GM19324 (cell line): ENCODE results near the gene NEK3.
"Not testable (repeated sequence)": the region's sequence is repeated elsewhere in the genome, so short reads cannot be mapped to it uniquely, and the experiment has no call there.

ENCODE experiments used
- ATAC-seq: cut with Tn5 transposase; IDR thresholded peaks from one replicate; pipeline ENCODE4 v1.9.1; 2021; ENCODE audit warnings: mild to moderate bottlenecking, moderate library complexity; ENCODE audit not compliant: unreplicated experiment, low FRiP score

Gene NEK3

GRCh38 chr13:52171686-52172085, 12.3 kb upstream of the NEK3 start:
- not testable (repeated sequence) for ATAC-seq

GRCh38 chr13:52170828-52171391, 11.5 kb upstream of the NEK3 start:
- not testable (repeated sequence) for ATAC-seq

- ATAC-seq = no peak
Observed at GRCh38 chr13:52169839-52170238, 10.4 kb upstream of the NEK3 start.

- no peak for ATAC-seq
Observed at GRCh38 chr13:52165411-52165810, 6.0 kb upstream of the NEK3 start.

GRCh38 chr13:52164989-52165388, 5.6 kb upstream of the NEK3 start:
- ATAC-seq = no peak

- ATAC-seq = not testable (repeated sequence)
Observed at GRCh38 chr13:52163878-52164277, 4.5 kb upstream of the NEK3 start.

DNA sequence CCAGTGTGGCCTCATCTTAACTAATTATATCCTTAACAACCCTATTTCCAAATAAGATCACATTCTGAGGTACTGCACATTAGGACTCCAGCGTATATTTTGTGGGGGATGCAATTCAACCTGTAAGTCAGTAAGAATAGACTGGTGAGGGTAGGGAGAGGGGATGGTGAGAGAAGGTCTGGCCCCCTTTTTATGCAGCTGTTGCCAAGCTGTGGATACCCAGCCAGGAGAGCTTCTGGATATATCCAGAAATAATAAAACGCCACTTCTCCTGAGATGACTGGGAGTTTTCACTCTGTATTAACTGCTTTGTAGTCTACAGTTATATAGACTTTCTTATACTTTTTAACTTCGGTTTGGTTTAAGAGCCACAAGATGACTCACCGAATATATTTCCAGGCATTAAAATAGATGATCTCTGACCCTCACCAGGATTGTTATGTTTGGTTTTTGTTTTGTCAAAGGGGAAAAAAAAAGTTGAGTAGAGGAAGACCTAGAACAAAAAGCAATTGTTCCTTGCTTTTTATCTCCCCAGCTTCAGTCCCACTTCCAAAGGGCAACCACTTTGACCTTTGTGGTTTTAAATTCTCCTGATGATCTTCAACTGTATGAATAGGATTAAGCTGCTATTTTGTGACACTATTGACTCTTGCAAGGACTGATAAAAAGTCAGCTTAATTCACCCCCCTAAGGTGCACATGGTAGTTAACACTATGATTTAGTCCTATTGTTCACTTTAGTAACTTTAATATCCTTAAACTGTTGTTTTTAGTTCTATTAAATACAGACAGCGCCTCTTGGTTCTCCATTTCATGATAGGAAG, 3.1 kb upstream of the NEK3 start:
- ATAC-seq = no peak

DNA sequence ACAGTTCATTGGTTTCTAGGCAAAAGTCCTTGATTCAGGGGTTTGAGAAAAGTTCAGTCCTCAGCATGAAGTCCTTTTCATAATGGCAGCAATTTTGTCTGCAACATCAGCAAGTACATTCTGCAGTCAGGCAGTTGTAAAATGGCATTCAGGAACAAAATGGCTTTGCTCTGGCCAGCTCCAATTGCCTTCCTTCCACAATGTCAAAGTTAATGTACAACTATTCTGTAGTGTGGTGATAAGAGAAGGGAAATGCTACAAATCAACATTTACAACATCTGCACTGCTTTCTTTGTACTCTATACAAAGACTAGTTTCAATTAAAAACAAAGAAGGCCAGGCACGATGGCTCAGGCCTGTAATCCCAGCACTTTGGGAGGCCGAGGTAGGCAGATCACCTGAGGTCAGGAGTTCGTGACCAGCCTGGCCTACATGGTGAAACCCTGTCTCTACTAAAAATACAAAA, 1.8 kb upstream of the NEK3 start:
- no peak for ATAC-seq

DNA sequence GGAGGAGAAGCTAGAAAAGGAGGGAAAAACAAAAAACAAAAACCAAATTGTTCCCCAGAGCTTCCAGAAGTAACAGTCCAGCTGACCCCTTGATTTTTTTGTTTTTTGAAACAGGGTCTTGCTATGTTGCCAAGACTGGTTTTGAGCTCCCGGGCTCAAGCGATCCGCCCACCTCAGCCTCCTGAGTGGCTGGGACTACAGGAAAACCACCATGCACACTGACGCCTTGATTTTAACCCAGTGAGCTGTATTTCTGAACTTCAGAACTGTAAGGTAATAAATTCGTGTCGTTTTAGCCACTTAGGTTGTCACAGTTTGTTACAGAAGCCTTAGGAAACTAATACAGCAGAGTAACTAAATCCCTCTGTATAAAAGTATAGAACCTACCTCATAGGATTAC, 1.1 kb upstream of the NEK3 start:
- ATAC-seq = no peak

DNA sequence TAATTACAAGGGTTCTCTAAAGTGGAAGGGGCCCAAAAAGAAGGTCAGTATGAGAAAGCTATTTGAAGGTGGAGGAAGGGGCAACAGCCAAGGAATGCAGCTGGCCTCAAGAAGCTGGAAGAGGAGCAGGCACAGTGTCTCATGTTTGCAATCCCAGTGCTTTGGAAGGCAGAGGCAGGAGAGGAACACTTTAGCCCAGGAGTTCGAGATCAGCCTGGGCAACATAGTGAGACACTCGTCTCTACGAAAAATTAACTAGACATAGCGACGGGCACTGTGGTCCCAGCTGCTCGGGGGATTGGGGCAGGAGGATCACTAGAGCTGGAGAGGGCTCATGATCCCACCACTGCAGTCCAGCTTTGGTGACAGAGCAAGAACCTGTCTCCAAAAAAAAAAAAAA, 656 bp upstream of the NEK3 start:
- ATAC-seq = no peak

GRCh38 chr13:52158629-52159158, 703 bp downstream of the NEK3 start:
- peak; percentile 21 for ATAC-seq

GRCh38 chr13:52156724-52157261, 2.6 kb downstream of the NEK3 start:
- no peak for ATAC-seq

GRCh38 chr13:52155177-52155576, 4.2 kb downstream of the NEK3 start:
- ATAC-seq = no peak

GRCh38 chr13:52147225-52147624, 12.2 kb downstream of the NEK3 start:
- no peak for ATAC-seq

DNA sequence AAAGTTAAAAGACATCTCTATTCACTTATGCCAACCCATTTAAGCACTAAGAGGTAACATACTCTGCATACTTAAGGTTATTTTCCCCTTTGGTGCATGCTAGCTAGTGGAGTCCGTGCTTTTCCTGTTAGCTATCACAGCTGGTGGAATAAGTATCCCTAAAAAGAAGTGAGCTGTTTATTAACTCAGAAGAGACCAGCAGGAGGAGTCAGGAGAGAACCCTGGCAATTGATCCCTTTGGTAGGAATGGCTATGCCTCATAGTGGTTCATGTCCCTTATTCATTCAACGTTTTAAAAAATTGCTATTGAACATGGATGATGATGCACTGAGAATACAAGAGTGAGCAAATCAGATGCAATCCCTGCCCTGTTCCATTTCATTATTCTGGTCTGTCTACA, 18.1 kb downstream of the NEK3 start:
- ATAC-seq = no peak

DNA sequence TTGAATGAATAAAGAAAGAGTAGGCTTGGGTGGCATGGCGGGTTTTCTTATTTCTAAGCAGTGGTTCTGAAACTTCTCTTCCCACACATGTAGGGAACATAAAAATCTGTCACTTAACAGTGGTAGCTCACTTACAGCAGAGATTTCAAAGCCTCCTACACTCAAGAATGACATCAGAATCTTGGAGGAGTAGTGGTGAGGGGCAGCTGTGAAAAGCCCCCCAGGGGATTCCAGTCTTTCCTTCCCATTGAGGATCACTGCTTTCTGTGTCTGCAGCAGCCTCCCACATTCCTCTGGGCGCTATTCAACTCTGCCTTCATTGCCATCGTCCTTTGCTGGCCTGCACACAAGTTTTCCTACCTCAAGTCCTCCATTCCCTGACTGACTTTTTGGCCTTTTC, 21.9 kb downstream of the NEK3 start:
- ATAC-seq = no peak

- ATAC-seq = no peak
Observed at GRCh38 chr13:52136763-52137162, 22.6 kb downstream of the NEK3 start.

DNA sequence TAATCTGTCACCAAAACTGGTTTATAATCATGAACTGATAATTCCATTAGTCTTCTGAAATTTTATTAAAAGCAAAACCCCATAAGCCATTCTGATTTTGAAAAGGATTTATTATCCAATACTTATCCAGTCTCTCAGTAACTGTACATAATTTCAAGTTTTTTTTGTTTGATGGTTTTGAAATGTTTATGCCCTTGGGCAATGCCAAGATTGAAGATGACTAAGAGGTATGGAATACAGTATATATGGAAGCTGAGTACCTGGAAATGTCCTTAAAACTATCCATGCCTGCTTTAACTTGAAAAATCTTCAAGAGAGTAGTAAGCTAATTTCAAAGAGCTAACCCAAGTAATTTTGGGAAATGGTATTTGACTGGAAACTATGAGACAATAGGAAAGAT, 28.8 kb downstream of the NEK3 start:
- no peak for ATAC-seq

GRCh38 chr13:52128714-52129700, 30.4 kb downstream of the NEK3 start, which contains the start of gene NEK5:
TSS of gene NEK5 (minus strand) at chr13:52129073. CDS start at chr13:52127482, 1,591 bp downstream.
- peak; percentile 68 for ATAC-seq
